Activated naive CD4-positive, alpha-beta T cell treated with anti-CD3 and anti-CD28 coated beads, Interleukin-2, amount 50 U/mL, for 24 hours (primary cell): ENCODE results near the gene ELAVL4.

Source experiments
- H3K27ac Mint-ChIP-seq: one replicate; pipeline ENCODE4 v1.8.0; 2021; ENCODE audit warnings: mild to moderate bottlenecking, mixed read lengths
- H3K27me3 Mint-ChIP-seq: one replicate; pipeline ENCODE4 v1.8.0; 2021; ENCODE audit warnings: mixed read lengths
- H3K36me3 Mint-ChIP-seq: one replicate; pipeline ENCODE4 v1.8.0; 2021; ENCODE audit warnings: mixed read lengths
- H3K4me1 Mint-ChIP-seq: one replicate; pipeline ENCODE4 v1.8.0; 2021; ENCODE audit warnings: mixed read lengths
- H3K4me3 Mint-ChIP-seq: one replicate; pipeline ENCODE4 v1.8.0; 2021; ENCODE audit warnings: mild to moderate bottlenecking, mixed read lengths
- H3K9me3 Mint-ChIP-seq: one replicate; pipeline ENCODE4 v1.8.0; 2021; ENCODE audit warnings: mixed read lengths

Gene ELAVL4

GRCh38 chr1:50183378-50184133 lies 74.8 kb downstream of the ELAVL4 start:
- Mint-ChIP-seq H3K9me3 (no peaks in the 10 kb centered on the region), H3K27ac (no peak overlapping the region), H3K27me3 (peaks cover 6% of the 10 kb centered on the region), H3K4me3 (no peak overlapping the region), H3K36me3 (no peaks in the 10 kb centered on the region), H3K4me1 (no peaks in the 10 kb centered on the region)

- Mint-ChIP-seq H3K9me3 (no peaks in the 10 kb centered on the region), H3K27me3 (peaks cover 9% of the 10 kb centered on the region), H3K27ac (no peak overlapping the region), H3K36me3 (no peaks in the 10 kb centered on the region), H3K4me3 (no peak overlapping the region), H3K4me1 (no peaks in the 10 kb centered on the region)
Observed at GRCh38 chr1:50189369-50189768, 80.6 kb downstream of the ELAVL4 start.

- Mint-ChIP-seq H3K27ac (no peak overlapping the region), H3K4me3 (no peak overlapping the region), H3K9me3 (no peaks in the 10 kb centered on the region), H3K27me3 (peaks cover 7% of the 10 kb centered on the region), H3K4me1 (no peaks in the 10 kb centered on the region), H3K36me3 (no peaks in the 10 kb centered on the region)
Observed at GRCh38 chr1:50193002-50193401, 84.3 kb downstream of the ELAVL4 start.

GRCh38 chr1:50195205-50195604 lies 86.5 kb downstream of the ELAVL4 start:
- H3K4me3 Mint-ChIP-seq, result no peak overlapping the region
- H3K27me3 Mint-ChIP-seq, result peaks cover 8% of the 10 kb centered on the region
- no peak overlapping the region for H3K27ac Mint-ChIP-seq
- no peaks in the 10 kb centered on the region for H3K4me1 Mint-ChIP-seq
- H3K36me3 Mint-ChIP-seq, result no peaks in the 10 kb centered on the region
- no peaks in the 10 kb centered on the region for H3K9me3 Mint-ChIP-seq

GRCh38 chr1:50196081-50196480 lies 87.4 kb downstream of the ELAVL4 start:
- no peaks in the 10 kb centered on the region for H3K9me3 Mint-ChIP-seq
- H3K36me3 Mint-ChIP-seq, result no peaks in the 10 kb centered on the region
- no peaks in the 10 kb centered on the region for H3K4me1 Mint-ChIP-seq
- no peak overlapping the region for H3K4me3 Mint-ChIP-seq
- no peak overlapping the region for H3K27ac Mint-ChIP-seq
- H3K27me3 Mint-ChIP-seq, result peaks cover 8% of the 10 kb centered on the region

GRCh38 chr1:50197216-50197615 lies 88.5 kb downstream of the ELAVL4 start:
- Mint-ChIP-seq H3K4me3 (no peak overlapping the region), H3K4me1 (no peaks in the 10 kb centered on the region), H3K27ac (no peak overlapping the region), H3K27me3 (peaks cover 6% of the 10 kb centered on the region), H3K9me3 (no peaks in the 10 kb centered on the region), H3K36me3 (no peaks in the 10 kb centered on the region)

- H3K36me3 Mint-ChIP-seq, result no peaks in the 10 kb centered on the region
- H3K9me3 Mint-ChIP-seq, result no peaks in the 10 kb centered on the region
- H3K4me1 Mint-ChIP-seq, result no peaks in the 10 kb centered on the region
- H3K27me3 Mint-ChIP-seq, result no peaks in the 10 kb centered on the region
- H3K4me3 Mint-ChIP-seq, result no peak overlapping the region
- H3K27ac Mint-ChIP-seq, result no peak overlapping the region
Observed at GRCh38 chr1:50208315-50208714, 99.6 kb downstream of the ELAVL4 start.

GRCh38 chr1:50208756-50209155 lies 100.0 kb downstream of the ELAVL4 start:
- Mint-ChIP-seq H3K36me3 (no peaks in the 10 kb centered on the region), H3K9me3 (no peaks in the 10 kb centered on the region), H3K4me1 (no peaks in the 10 kb centered on the region), H3K4me3 (no peak overlapping the region), H3K27me3 (no peaks in the 10 kb centered on the region), H3K27ac (no peak overlapping the region)

GRCh38 chr1:50209749-50210148 lies 101.0 kb downstream of the ELAVL4 start:
- Mint-ChIP-seq H3K36me3 (no peaks in the 10 kb centered on the region), H3K4me1 (no peaks in the 10 kb centered on the region), H3K4me3 (no peak overlapping the region), H3K27ac (no peak overlapping the region), H3K27me3 (no peaks in the 10 kb centered on the region), H3K9me3 (no peaks in the 10 kb centered on the region)

- no peaks in the 10 kb centered on the region for H3K4me1 Mint-ChIP-seq
- H3K9me3 Mint-ChIP-seq, result no peaks in the 10 kb centered on the region
- no peaks in the 10 kb centered on the region for H3K36me3 Mint-ChIP-seq
- no peak overlapping the region for H3K27ac Mint-ChIP-seq
- no peak overlapping the region for H3K4me3 Mint-ChIP-seq
- H3K27me3 Mint-ChIP-seq, result no peaks in the 10 kb centered on the region
Observed at GRCh38 chr1:50213505-50213904, 104.8 kb downstream of the ELAVL4 start.

- H3K36me3 Mint-ChIP-seq, result no peaks in the 10 kb centered on the region
- H3K4me1 Mint-ChIP-seq, result no peaks in the 10 kb centered on the region
- no peak overlapping the region for H3K27ac Mint-ChIP-seq
- H3K27me3 Mint-ChIP-seq, result no peaks in the 10 kb centered on the region
- H3K4me3 Mint-ChIP-seq, result no peak overlapping the region
- no peaks in the 10 kb centered on the region for H3K9me3 Mint-ChIP-seq
Observed at GRCh38 chr1:50214717-50215116, 106.0 kb downstream of the ELAVL4 start.

- no peaks in the 10 kb centered on the region for H3K4me1 Mint-ChIP-seq
- no peaks in the 10 kb centered on the region for H3K36me3 Mint-ChIP-seq
- no peaks in the 10 kb centered on the region for H3K27me3 Mint-ChIP-seq
- no peak overlapping the region for H3K4me3 Mint-ChIP-seq
- no peaks in the 10 kb centered on the region for H3K9me3 Mint-ChIP-seq
- H3K27ac Mint-ChIP-seq, result no peak overlapping the region
Observed at GRCh38 chr1:50218344-50219120, 109.8 kb downstream of the ELAVL4 start.

- Mint-ChIP-seq H3K27ac (no peak overlapping the region), H3K9me3 (peaks cover 12% of the 10 kb centered on the region), H3K27me3 (no peaks in the 10 kb centered on the region), H3K4me1 (no peaks in the 10 kb centered on the region), H3K36me3 (no peaks in the 10 kb centered on the region), H3K4me3 (no peak overlapping the region)
Observed at GRCh38 chr1:50228871-50229384, 120.2 kb downstream of the ELAVL4 start.

- H3K27me3 Mint-ChIP-seq, result peaks cover 1% of the 10 kb centered on the region
Observed at GRCh38 chr1:50231209-50231608, 122.5 kb downstream of the ELAVL4 start.

GRCh38 chr1:50232336-50232735 lies 123.6 kb downstream of the ELAVL4 start:
- no peaks in the 10 kb centered on the region for H3K36me3 Mint-ChIP-seq
- H3K27ac Mint-ChIP-seq, result no peak overlapping the region
- peaks cover 1% of the 10 kb centered on the region for H3K27me3 Mint-ChIP-seq
- peaks cover 5% of the 10 kb centered on the region for H3K9me3 Mint-ChIP-seq
- H3K4me1 Mint-ChIP-seq, result no peaks in the 10 kb centered on the region
- no peak overlapping the region for H3K4me3 Mint-ChIP-seq

More at GRCh38 chr1:50231209-50231608, 122.5 kb downstream of the ELAVL4 start:
- Mint-ChIP-seq H3K36me3 (no peaks in the 10 kb centered on the region), H3K4me3 (no peak overlapping the region), H3K9me3 (peaks cover 10% of the 10 kb centered on the region), H3K27ac (no peak overlapping the region), H3K4me1 (no peaks in the 10 kb centered on the region)

- Mint-ChIP-seq H3K27ac (no peak overlapping the region), H3K4me3 (no peak overlapping the region), H3K4me1 (no peaks in the 10 kb centered on the region), H3K9me3 (peaks cover 5% of the 10 kb centered on the region), H3K27me3 (peaks cover 3% of the 10 kb centered on the region), H3K36me3 (no peaks in the 10 kb centered on the region)
Observed at GRCh38 chr1:50236656-50237055, 127.9 kb downstream of the ELAVL4 start.
